Chondrocyte (in vitro differentiated cells): ENCODE data around the gene DDAH2. TPM values are rescaled to one million over a fixed set of nuclear protein-coding genes. Genes with fewer than 3 reads are reported as not detected.

ENCODE experiments used
- DNase-seq: peaks from one replicate; pipeline ENCODE4 v3.0.0; 2021; ENCODE audit warnings: mixed read lengths, low spot score
- H3K27ac Mint-ChIP-seq: one replicate; pipeline ENCODE4 v1.8.0; 2021; ENCODE audit warnings: mild to moderate bottlenecking, moderate library complexity, mixed read lengths; ENCODE audit not compliant: unreplicated experiment
- H3K27me3 Mint-ChIP-seq: 2 replicates; pipeline ENCODE4 v1.8.0; 2021; ENCODE audit warnings: low read depth, mixed read lengths
- H3K36me3 Mint-ChIP-seq: 2 replicates; pipeline ENCODE4 v1.8.0; 2021; ENCODE audit warnings: low read depth, mixed read lengths
- H3K4me1 Mint-ChIP-seq: 2 replicates; pipeline ENCODE4 v1.8.0; 2021; ENCODE audit warnings: low read depth, mild to moderate bottlenecking, mixed read lengths
- H3K4me3 Mint-ChIP-seq: one replicate; pipeline ENCODE4 v1.8.0; 2021; ENCODE audit warnings: mild to moderate bottlenecking, moderate library complexity, mixed read lengths; ENCODE audit not compliant: unreplicated experiment
- H3K9me3 Mint-ChIP-seq: 2 replicates; pipeline ENCODE4 v1.8.0; 2021; ENCODE audit warnings: low read depth, mixed read lengths
- total RNA-seq: library from RNA; stranded (reverse); gene quantifications from 3 replicates; pipeline ENCODE4 v1.2.1, GENCODE V29; 2021
- TF ChIP-seq, protein P1 (sequence below): fragments of 200-600 bp; sonication (generic); IDR thresholded peaks from 2 replicates; pipeline ENCODE4 v1.5.0; 2021; ENCODE audit warnings: antibody characterized with exemption, mild to moderate bottlenecking, moderate library complexity

The DDAH2 gene
- total RNA-seq, 1 donor from 2014 or later: 99.6 TPM

DNA sequence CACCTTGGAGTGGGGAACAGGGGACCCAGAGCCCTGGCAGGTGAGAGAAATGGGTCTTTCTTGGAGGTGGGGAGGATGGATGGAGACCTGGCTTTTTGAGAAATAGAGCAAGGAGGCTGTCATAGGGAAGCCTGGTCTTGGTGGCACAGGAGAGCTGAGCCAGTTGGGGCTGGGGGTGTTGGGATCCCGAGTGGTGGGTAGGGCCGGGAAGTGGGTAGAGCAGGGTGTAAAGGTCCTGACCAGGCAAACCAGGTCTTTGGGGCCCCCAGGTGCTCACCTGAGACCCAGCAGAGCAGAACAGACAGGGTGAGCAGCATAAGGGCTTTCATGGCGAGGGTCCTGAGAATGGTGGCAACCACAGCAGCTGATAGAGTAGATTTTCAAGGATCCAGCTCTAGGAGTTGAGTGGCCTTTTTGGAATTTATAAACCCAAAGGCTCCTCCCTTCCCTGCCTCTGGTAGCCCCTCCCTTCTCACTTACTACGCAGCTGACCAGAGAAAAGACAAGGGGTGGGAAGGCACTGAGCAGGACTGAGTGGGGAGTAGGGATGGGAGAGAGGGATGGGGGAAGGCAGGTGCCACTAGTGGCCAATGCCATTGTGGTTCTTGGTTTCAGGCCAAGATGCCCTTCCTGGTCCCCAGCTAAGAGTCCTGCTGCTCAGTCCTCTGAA, 7.6 kb downstream of the DDAH2 start, which contains the start of gene LY6G6C:
LY6G6C (minus strand) TSS at position 396 of the 670 bp plus-strand sequence; CDS start at position 329, 67 bp downstream.
- TF ChIP-seq, protein P1, sequence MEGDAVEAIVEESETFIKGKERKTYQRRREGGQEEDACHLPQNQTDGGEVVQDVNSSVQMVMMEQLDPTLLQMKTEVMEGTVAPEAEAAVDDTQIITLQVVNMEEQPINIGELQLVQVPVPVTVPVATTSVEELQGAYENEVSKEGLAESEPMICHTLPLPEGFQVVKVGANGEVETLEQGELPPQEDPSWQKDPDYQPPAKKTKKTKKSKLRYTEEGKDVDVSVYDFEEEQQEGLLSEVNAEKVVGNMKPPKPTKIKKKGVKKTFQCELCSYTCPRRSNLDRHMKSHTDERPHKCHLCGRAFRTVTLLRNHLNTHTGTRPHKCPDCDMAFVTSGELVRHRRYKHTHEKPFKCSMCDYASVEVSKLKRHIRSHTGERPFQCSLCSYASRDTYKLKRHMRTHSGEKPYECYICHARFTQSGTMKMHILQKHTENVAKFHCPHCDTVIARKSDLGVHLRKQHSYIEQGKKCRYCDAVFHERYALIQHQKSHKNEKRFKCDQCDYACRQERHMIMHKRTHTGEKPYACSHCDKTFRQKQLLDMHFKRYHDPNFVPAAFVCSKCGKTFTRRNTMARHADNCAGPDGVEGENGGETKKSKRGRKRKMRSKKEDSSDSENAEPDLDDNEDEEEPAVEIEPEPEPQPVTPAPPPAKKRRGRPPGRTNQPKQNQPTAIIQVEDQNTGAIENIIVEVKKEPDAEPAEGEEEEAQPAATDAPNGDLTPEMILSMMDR: no peak
- no peak within 1 kb of the TSS for H3K27ac Mint-ChIP-seq
- no peak for DNase-seq
- no peak within 1 kb of the TSS for H3K4me3 Mint-ChIP-seq
- no peaks in the 10 kb centered on the region for H3K27me3 Mint-ChIP-seq
- H3K9me3 Mint-ChIP-seq: no peaks in the 10 kb centered on the region
- H3K4me1 Mint-ChIP-seq: no peaks in the 10 kb centered on the region
- H3K36me3 Mint-ChIP-seq: peaks cover 11% of the 10 kb centered on the region

DNA sequence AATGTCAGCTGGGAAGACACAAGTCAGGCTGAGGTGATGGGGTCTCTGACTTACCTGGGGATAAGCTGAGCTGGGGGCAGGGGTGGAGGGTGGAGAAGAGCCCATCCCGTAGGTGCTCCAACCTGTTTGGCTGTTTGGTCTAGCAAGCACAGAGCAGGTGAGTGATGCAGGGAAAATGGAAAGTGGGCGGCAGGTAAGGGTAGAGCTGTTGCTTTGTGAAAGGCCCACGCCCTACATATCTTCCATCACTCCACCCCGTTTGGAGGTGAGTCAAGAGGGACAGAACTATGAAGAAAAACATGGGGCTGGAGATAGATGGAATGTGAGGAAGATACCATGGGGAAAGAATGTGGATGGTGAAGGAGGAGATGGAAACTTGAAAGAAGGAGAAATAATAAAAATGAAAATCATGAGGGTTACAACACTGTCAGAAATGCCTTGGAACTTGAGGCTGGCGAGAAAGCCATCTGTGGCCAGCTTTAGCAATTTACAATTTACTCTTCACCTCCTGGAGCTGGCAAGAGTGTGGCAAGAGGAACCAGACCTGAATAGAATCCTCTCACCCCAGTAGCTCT, 8.8 kb downstream of the DDAH2 start:
- Mint-ChIP-seq H3K27ac (no peak overlapping the region), H3K4me3 (no peak overlapping the region), H3K4me1 (no peaks in the 10 kb centered on the region), H3K36me3 (peaks cover 2% of the 10 kb centered on the region), H3K9me3 (no peaks in the 10 kb centered on the region), H3K27me3 (no peaks in the 10 kb centered on the region)
- no peak for DNase-seq
- TF ChIP-seq, protein P1: no peak

DNA sequence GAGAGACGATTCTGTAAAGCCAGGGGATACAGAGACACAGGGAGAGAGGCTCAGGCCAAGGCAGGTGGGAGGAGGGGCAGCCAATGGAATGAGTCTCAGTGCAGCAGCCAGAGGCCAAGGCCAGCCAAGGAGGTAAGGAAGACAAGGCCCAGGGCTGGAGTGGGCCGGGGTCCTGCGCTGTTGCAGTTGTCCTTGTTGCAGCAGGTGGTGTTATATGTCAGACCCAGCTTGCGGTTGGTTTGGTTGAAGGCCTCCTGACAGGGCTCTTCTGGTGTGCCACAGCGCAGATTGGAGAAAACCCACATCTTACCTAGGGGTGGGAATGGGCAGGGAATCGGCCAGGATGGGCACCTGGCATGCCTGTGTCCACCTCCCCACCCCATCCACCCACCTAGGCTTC, 10.1 kb downstream of the DDAH2 start:
- TF ChIP-seq, protein P1: no peak
- no peak for DNase-seq
- no peak overlapping the region for H3K4me3 Mint-ChIP-seq
- no peaks in the 10 kb centered on the region for H3K4me1 Mint-ChIP-seq
- H3K27me3 Mint-ChIP-seq: no peaks in the 10 kb centered on the region
- H3K36me3 Mint-ChIP-seq: no peaks in the 10 kb centered on the region
- H3K27ac Mint-ChIP-seq: no peak overlapping the region
- H3K9me3 Mint-ChIP-seq: no peaks in the 10 kb centered on the region

DNA sequence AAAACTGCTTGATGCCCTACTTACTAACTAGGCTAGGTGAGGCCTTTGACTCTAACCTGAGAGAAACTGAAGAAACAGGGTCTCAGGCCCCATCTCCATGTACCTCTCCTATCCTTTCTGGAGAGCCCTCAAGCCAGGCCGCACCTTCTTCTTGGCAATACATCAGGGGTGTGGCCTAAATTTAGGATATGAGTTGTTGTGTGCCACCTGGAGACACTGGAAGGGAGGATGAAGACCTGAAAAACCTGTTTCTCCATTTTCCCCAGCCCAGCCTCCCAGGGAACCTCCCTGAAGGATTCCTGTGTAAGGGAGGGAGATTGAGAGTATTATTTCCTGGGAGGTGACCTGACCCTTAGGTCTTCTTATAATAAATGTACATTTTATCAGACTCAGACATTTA, 10.8 kb downstream of the DDAH2 start:
- Mint-ChIP-seq H3K4me1 (no peaks in the 10 kb centered on the region), H3K27ac (no peak overlapping the region), H3K27me3 (no peaks in the 10 kb centered on the region), H3K4me3 (no peak overlapping the region), H3K36me3 (no peaks in the 10 kb centered on the region), H3K9me3 (no peaks in the 10 kb centered on the region)
- no peak for DNase-seq
- TF ChIP-seq, protein P1: no peak

DNA sequence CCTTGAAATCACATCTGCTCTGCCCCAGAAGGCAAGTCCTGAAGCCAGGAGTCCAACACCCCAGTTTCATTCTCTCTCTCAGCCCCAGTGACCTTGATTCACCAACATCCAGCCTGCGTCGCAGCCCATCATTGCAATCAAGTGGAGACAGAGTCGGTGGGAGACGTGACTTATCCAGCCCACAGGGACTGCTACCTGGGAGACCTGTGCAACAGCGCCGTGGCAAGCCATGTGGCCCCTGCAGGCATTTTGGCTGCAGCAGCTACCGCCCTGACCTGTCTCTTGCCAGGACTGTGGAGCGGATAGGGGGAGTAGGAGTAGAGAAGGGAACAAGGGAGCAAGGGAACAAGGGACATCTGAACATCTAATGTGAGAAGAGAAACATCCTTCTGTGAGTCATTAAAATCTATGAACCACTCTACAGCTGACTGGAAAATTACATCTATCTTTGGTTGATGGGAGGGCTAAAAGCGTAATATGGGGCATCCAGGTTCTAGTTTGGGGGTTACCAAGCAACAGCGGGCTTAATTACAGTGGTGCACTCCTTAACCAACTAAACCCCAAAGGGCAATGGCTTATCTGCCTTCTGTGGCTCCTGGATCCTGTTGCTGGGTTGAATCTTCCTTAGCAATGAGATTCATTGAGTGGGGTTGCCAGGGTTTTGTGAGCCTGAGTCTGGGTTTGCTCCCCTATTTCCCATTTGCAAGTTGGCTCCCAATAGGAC, 11.4 kb downstream of the DDAH2 start:
- Mint-ChIP-seq H3K4me1 (no peaks in the 10 kb centered on the region), H3K9me3 (no peaks in the 10 kb centered on the region), H3K27ac (no peak overlapping the region), H3K36me3 (no peaks in the 10 kb centered on the region), H3K27me3 (peaks cover under 1% of the 10 kb centered on the region), H3K4me3 (no peak overlapping the region)
- TF ChIP-seq, protein P1: no peak
- no peak for DNase-seq
